Measurements from ENCODE around the gene NAV2. TPM values are rescaled to one million over a fixed set of nuclear protein-coding genes. Genes with fewer than 3 reads are reported as not detected.

Gene NAV2
- polyA plus RNA-seq, 1 donor from 2014 or later: 3.0 TPM

- Histone ChIP-seq H3K79me2 (replicated peaks; ENCODE audit: insufficient read depth, low read length) (no peaks in the 10 kb centered on the region), H3K4me3 (ENCODE audit: low read length) (no peak overlapping the region), H3K4me2 (ENCODE audit: low read length) (no peak overlapping the region), H3F3A (ENCODE audit: insufficient read depth, low read length, poor library complexity, severe bottlenecking) (no peaks in the 10 kb centered on the region), H3K36me3 (ENCODE audit: insufficient read depth, low read length) (no peaks in the 10 kb centered on the region), H2AFZ (ENCODE audit: low read depth, low read length) (no peak overlapping the region), H3K9me2 (ENCODE audit: insufficient read depth, low read length) (no peaks in the 10 kb centered on the region), H3K27me3 (ENCODE audit: insufficient read depth, low read depth, low read length) (peaks cover 73% of the 10 kb centered on the region), H4K20me1 (ENCODE audit: insufficient read depth) (no peaks in the 10 kb centered on the region), H3K9ac (ENCODE audit: low read length) (no peak overlapping the region), H3K27ac (ENCODE audit: low read length) (no peak overlapping the region), H3K9me3 (ENCODE audit: low read length) (peaks cover 5% of the 10 kb centered on the region)
- TF ChIP-seq TAF1 (IDR thresholded peaks at IDR 0.05; ENCODE audit: low read depth): no peak
- no peak for TF ChIP-seq POLR2AphosphoS5 (IDR thresholded peaks at IDR 0.05)
- TF ChIP-seq MXI1 (conservative IDR thresholded peaks at IDR 0.05; ENCODE audit: poor library complexity, severe bottlenecking): no peak
- no peak for TF ChIP-seq SMC3 (conservative IDR thresholded peaks at IDR 0.05; ENCODE audit: poor library complexity)
- TF ChIP-seq RAD21 (conservative IDR thresholded peaks at IDR 0.05): no peak
- TF ChIP-seq EZH2 (IDR thresholded peaks at IDR 0.05; ENCODE audit: borderline replicate concordance, insufficient read depth, low read length, poor library complexity, severe bottlenecking): no peak
- no peak for TF ChIP-seq REST (IDR thresholded peaks at IDR 0.05; ENCODE audit: borderline replicate concordance)
- TF ChIP-seq CTCF (IDR thresholded peaks at IDR 0.05; ENCODE audit: poor library complexity, severe bottlenecking): no peak
- no peak for TF ChIP-seq EP300 (conservative IDR thresholded peaks at IDR 0.05; ENCODE audit: poor library complexity, severe bottlenecking)
Observed at GRCh38 chr11:20154381-20154780, 441.7 kb downstream of the NAV2 start.

GRCh38 chr11:20155683-20156279 is 443.1 kb downstream of the NAV2 start:
- Histone ChIP-seq H3K27ac (ENCODE audit: low read length) (no peak overlapping the region), H3K79me2 (replicated peaks; ENCODE audit: insufficient read depth, low read length) (no peaks in the 10 kb centered on the region), H3K27me3 (ENCODE audit: insufficient read depth, low read depth, low read length) (peaks cover 83% of the 10 kb centered on the region), H3K36me3 (ENCODE audit: insufficient read depth, low read length) (no peaks in the 10 kb centered on the region), H3K4me3 (ENCODE audit: low read length) (no peak overlapping the region), H3K9ac (ENCODE audit: low read length) (no peak overlapping the region), H3K9me2 (ENCODE audit: insufficient read depth, low read length) (no peaks in the 10 kb centered on the region), H2AFZ (ENCODE audit: low read depth, low read length) (no peak overlapping the region), H3K4me2 (ENCODE audit: low read length) (no peak overlapping the region), H3F3A (ENCODE audit: insufficient read depth, low read length, poor library complexity, severe bottlenecking) (no peaks in the 10 kb centered on the region), H4K20me1 (ENCODE audit: insufficient read depth) (no peaks in the 10 kb centered on the region), H3K9me3 (ENCODE audit: low read length) (peaks cover 5% of the 10 kb centered on the region)
- no peak for TF ChIP-seq CTCF (IDR thresholded peaks at IDR 0.05; ENCODE audit: poor library complexity, severe bottlenecking)
- TF ChIP-seq EZH2 (IDR thresholded peaks at IDR 0.05; ENCODE audit: borderline replicate concordance, insufficient read depth, low read length, poor library complexity, severe bottlenecking): no peak
- no peak for TF ChIP-seq MXI1 (conservative IDR thresholded peaks at IDR 0.05; ENCODE audit: poor library complexity, severe bottlenecking)
- TF ChIP-seq POLR2AphosphoS5 (IDR thresholded peaks at IDR 0.05): no peak
- no peak for TF ChIP-seq EP300 (conservative IDR thresholded peaks at IDR 0.05; ENCODE audit: poor library complexity, severe bottlenecking)
- TF ChIP-seq RAD21 (conservative IDR thresholded peaks at IDR 0.05): no peak
- TF ChIP-seq TAF1 (IDR thresholded peaks at IDR 0.05; ENCODE audit: low read depth): no peak
- TF ChIP-seq REST (IDR thresholded peaks at IDR 0.05; ENCODE audit: borderline replicate concordance): no peak
- no peak for TF ChIP-seq SMC3 (conservative IDR thresholded peaks at IDR 0.05; ENCODE audit: poor library complexity)

Data from neural cell (in vitro differentiated cells).